ENCODE data around the gene ZNF831. TPM values are rescaled to one million over a fixed set of nuclear protein-coding genes. Genes with fewer than 3 reads are reported as not detected.

The ZNF831 gene
- total RNA-seq, 1 experiment from 2014 or later, result not detected

GRCh38 chr20:59175861-59176260, 12.2 kb downstream of the ZNF831 start:
- Histone ChIP-seq H3K36me3 (replicated peaks; ENCODE audit: control insufficient read depth, insufficient read depth, low read length) (no peaks in the 10 kb centered on the region), H3K27me3 (ENCODE audit: control insufficient read depth, insufficient read depth, low read length) (no peaks in the 10 kb centered on the region), H3K4me3 (ENCODE audit: insufficient read depth, low read depth, low read length) (no peak overlapping the region)
- no peak for DNase-seq

- no peak for DNase-seq
- Histone ChIP-seq H3K4me3 (ENCODE audit: insufficient read depth, low read depth, low read length) (no peak overlapping the region), H3K36me3 (replicated peaks; ENCODE audit: control insufficient read depth, insufficient read depth, low read length) (no peaks in the 10 kb centered on the region), H3K27me3 (ENCODE audit: control insufficient read depth, insufficient read depth, low read length) (no peaks in the 10 kb centered on the region)
These were observed 13.2 kb downstream of the ZNF831 start for GRCh38 chr20:59176812-59177211.

GRCh38 chr20:59177266-59178250, 13.9 kb downstream of the ZNF831 start:
- no peak overlapping the region for H3K4me3 ChIP-seq (ENCODE audit: insufficient read depth, low read depth, low read length)
- no peaks in the 10 kb centered on the region for H3K27me3 ChIP-seq (ENCODE audit: control insufficient read depth, insufficient read depth, low read length)
- H3K36me3 ChIP-seq (replicated peaks; ENCODE audit: control insufficient read depth, insufficient read depth, low read length), result no peaks in the 10 kb centered on the region
- no peak for DNase-seq

- no peak overlapping the region for H3K4me3 ChIP-seq (ENCODE audit: insufficient read depth, low read depth, low read length)
- no peaks in the 10 kb centered on the region for H3K27me3 ChIP-seq (ENCODE audit: control insufficient read depth, insufficient read depth, low read length)
- DNase-seq, result no peak
- no peaks in the 10 kb centered on the region for H3K36me3 ChIP-seq (replicated peaks; ENCODE audit: control insufficient read depth, insufficient read depth, low read length)
These were observed 15.5 kb downstream of the ZNF831 start for GRCh38 chr20:59178983-59179595.

- no peak for DNase-seq
- Histone ChIP-seq H3K36me3 (replicated peaks; ENCODE audit: control insufficient read depth, insufficient read depth, low read length) (no peaks in the 10 kb centered on the region), H3K27me3 (ENCODE audit: control insufficient read depth, insufficient read depth, low read length) (no peaks in the 10 kb centered on the region), H3K4me3 (ENCODE audit: insufficient read depth, low read depth, low read length) (no peak overlapping the region)
These were observed 16.4 kb downstream of the ZNF831 start for GRCh38 chr20:59179988-59180387.

- Histone ChIP-seq H3K27me3 (ENCODE audit: control insufficient read depth, insufficient read depth, low read length) (no peaks in the 10 kb centered on the region), H3K36me3 (replicated peaks; ENCODE audit: control insufficient read depth, insufficient read depth, low read length) (no peaks in the 10 kb centered on the region), H3K4me3 (ENCODE audit: insufficient read depth, low read depth, low read length) (no peak overlapping the region)
- DNase-seq, result no peak
These were observed 18.3 kb downstream of the ZNF831 start for GRCh38 chr20:59181936-59182335.

- Histone ChIP-seq H3K36me3 (replicated peaks; ENCODE audit: control insufficient read depth, insufficient read depth, low read length) (no peaks in the 10 kb centered on the region), H3K27me3 (ENCODE audit: control insufficient read depth, insufficient read depth, low read length) (no peaks in the 10 kb centered on the region), H3K4me3 (ENCODE audit: insufficient read depth, low read depth, low read length) (no peak overlapping the region)
- DNase-seq, result no peak
These were observed 18.9 kb downstream of the ZNF831 start for GRCh38 chr20:59182401-59183044.

- no peaks in the 10 kb centered on the region for H3K36me3 ChIP-seq (replicated peaks; ENCODE audit: control insufficient read depth, insufficient read depth, low read length)
- no peak overlapping the region for H3K4me3 ChIP-seq (ENCODE audit: insufficient read depth, low read depth, low read length)
- DNase-seq, result no peak
- no peaks in the 10 kb centered on the region for H3K27me3 ChIP-seq (ENCODE audit: control insufficient read depth, insufficient read depth, low read length)
These were observed 20.1 kb downstream of the ZNF831 start for GRCh38 chr20:59183751-59184150.

GRCh38 chr20:59184880-59185447, 21.3 kb downstream of the ZNF831 start:
- no peak for DNase-seq
- H3K36me3 ChIP-seq (replicated peaks; ENCODE audit: control insufficient read depth, insufficient read depth, low read length), result no peaks in the 10 kb centered on the region
- no peak overlapping the region for H3K4me3 ChIP-seq (ENCODE audit: insufficient read depth, low read depth, low read length)
- no peaks in the 10 kb centered on the region for H3K27me3 ChIP-seq (ENCODE audit: control insufficient read depth, insufficient read depth, low read length)

GRCh38 chr20:59185809-59186208, 22.2 kb downstream of the ZNF831 start:
- Histone ChIP-seq H3K27me3 (ENCODE audit: control insufficient read depth, insufficient read depth, low read length) (no peaks in the 10 kb centered on the region), H3K4me3 (ENCODE audit: insufficient read depth, low read depth, low read length) (no peak overlapping the region), H3K36me3 (replicated peaks; ENCODE audit: control insufficient read depth, insufficient read depth, low read length) (no peaks in the 10 kb centered on the region)
- DNase-seq, result peak; percentile 27

GRCh38 chr20:59190466-59190865, 26.8 kb downstream of the ZNF831 start:
- H3K36me3 ChIP-seq (replicated peaks; ENCODE audit: control insufficient read depth, insufficient read depth, low read length), result no peaks in the 10 kb centered on the region

GRCh38 chr20:59191036-59191755, 27.6 kb downstream of the ZNF831 start:
- DNase-seq, result no peak
- no peaks in the 10 kb centered on the region for H3K36me3 ChIP-seq (replicated peaks; ENCODE audit: control insufficient read depth, insufficient read depth, low read length)
- H3K4me3 ChIP-seq (ENCODE audit: insufficient read depth, low read depth, low read length), result no peak overlapping the region
- H3K27me3 ChIP-seq (ENCODE audit: control insufficient read depth, insufficient read depth, low read length), result no peaks in the 10 kb centered on the region

More at GRCh38 chr20:59190466-59190865, 26.8 kb downstream of the ZNF831 start:
- Histone ChIP-seq H3K27me3 (ENCODE audit: control insufficient read depth, insufficient read depth, low read length) (no peaks in the 10 kb centered on the region), H3K4me3 (ENCODE audit: insufficient read depth, low read depth, low read length) (no peak overlapping the region)
- no peak for DNase-seq

- DNase-seq, result no peak
These were observed 28.3 kb downstream of the ZNF831 start for GRCh38 chr20:59191756-59192532.

More at GRCh38 chr20:59191756-59192532, 28.3 kb downstream of the ZNF831 start:
- Histone ChIP-seq H3K4me3 (ENCODE audit: insufficient read depth, low read depth, low read length) (no peak overlapping the region), H3K36me3 (replicated peaks; ENCODE audit: control insufficient read depth, insufficient read depth, low read length) (no peaks in the 10 kb centered on the region), H3K27me3 (ENCODE audit: control insufficient read depth, insufficient read depth, low read length) (no peaks in the 10 kb centered on the region)

Measured in H7 (cell line).